Naive thymus-derived CD4-positive, alpha-beta T cell (primary cell): ENCODE measurements around the gene MMP3. TPM values are rescaled to one million over a fixed set of nuclear protein-coding genes. Genes with fewer than 3 reads are reported as not detected.

Experiments
- ATAC-seq: fragments of 150-1000 bp; cut with Tn5 transposase; 2 replicates; pipeline ENCODE4 v1.10.0; 2021; ENCODE audit warnings: mild to moderate bottlenecking, moderate library complexity
- CTCF ChIA-PET: fragments of 350-600 bp; sonication (Branson Sonifier 250); formaldehyde crosslinking; loops from one replicate; lab custom pipeline; 2021; ENCODE audit warnings: antibody characterized with exemption; lab: Charles Lee
- POLR2A ChIA-PET: fragments of 350-600 bp; sonication (Branson Sonifier 250); formaldehyde crosslinking; loops from one replicate; lab custom pipeline; 2021; ENCODE audit warnings: antibody characterized with exemption, inconsistent platforms; lab: Charles Lee
- DNase-seq, 9 donors: peaks; one replicate each; pipeline versions ENCODE4 v3.0.0 to v3.0.0-alpha.2; 2020 to 2022; ENCODE audit warnings: mixed read lengths in 1 of 9
- H3K27ac ChIP-seq: one replicate; pipeline ENCODE4 v1.7.0; 2013; ENCODE audit warnings: mild to moderate bottlenecking, low read depth, low read length, moderate library complexity
- H3K27me3 ChIP-seq, 2 donors: one replicate each; pipeline ENCODE4 v1.7.0; 2013; ENCODE audit warnings: low read length in 2 of 2, mild to moderate bottlenecking in 2 of 2, moderate library complexity in 2 of 2; ENCODE audit not compliant: control insufficient read depth in 2 of 2, insufficient read depth in 2 of 2
- H3K36me3 ChIP-seq, 3 experiments: 1 replicate in 2 of 3; 2 replicates in 1 of 3; pipeline ENCODE4 v1.7.0; 2013; ENCODE audit warnings: low read length in 3 of 3, mild to moderate bottlenecking in 3 of 3, moderate library complexity in 1 of 3; ENCODE audit not compliant: insufficient read depth in 3 of 3, control insufficient read depth in 2 of 3
- H3K4me1 ChIP-seq, 2 donors: one replicate each; pipeline ENCODE4 v1.7.0; 2013; ENCODE audit warnings: low read length in 2 of 2, mild to moderate bottlenecking in 2 of 2, moderate library complexity in 1 of 2; ENCODE audit not compliant: control insufficient read depth in 2 of 2, insufficient read depth in 2 of 2
- H3K4me3 ChIP-seq: 2 replicates; pipeline ENCODE4 v1.7.0; 2013; ENCODE audit warnings: mild to moderate bottlenecking, low read length
- H3K9me3 ChIP-seq, 3 experiments: 1 replicate in 2 of 3; 2 replicates in 1 of 3; pipeline ENCODE4 v1.7.0; 2013; ENCODE audit warnings: low read length in 3 of 3; ENCODE audit not compliant: control insufficient read depth in 2 of 3
- H3K27ac Mint-ChIP-seq, 9 donors: one replicate each; pipeline ENCODE4 v1.8.0; 2020 to 2022; ENCODE audit warnings: mixed read lengths in 9 of 9, mild to moderate bottlenecking in 8 of 9, moderate library complexity in 5 of 9, inconsistent platforms in 2 of 9
- H3K27me3 Mint-ChIP-seq, 5 donors: one replicate each; pipeline ENCODE4 v1.8.0; 2021 to 2022; ENCODE audit warnings: mixed read lengths in 5 of 5, mild to moderate bottlenecking in 1 of 5
- H3K36me3 Mint-ChIP-seq, 5 donors: one replicate each; pipeline ENCODE4 v1.8.0; 2020 to 2022; ENCODE audit warnings: mixed read lengths in 5 of 5, mild to moderate bottlenecking in 3 of 5, inconsistent platforms in 1 of 5
- H3K4me1 Mint-ChIP-seq, 7 donors: one replicate each; pipeline ENCODE4 v1.8.0; 2020 to 2022; ENCODE audit warnings: mixed read lengths in 7 of 7, mild to moderate bottlenecking in 3 of 7, inconsistent platforms in 1 of 7
- H3K4me3 Mint-ChIP-seq, 10 donors: one replicate each; pipeline ENCODE4 v1.8.0; 2020 to 2022; ENCODE audit warnings: mild to moderate bottlenecking in 10 of 10, mixed read lengths in 10 of 10, moderate library complexity in 6 of 10, inconsistent platforms in 2 of 10
- H3K9me3 Mint-ChIP-seq, 11 donors: one replicate each; pipeline ENCODE4 v1.8.0; 2020 to 2022; ENCODE audit warnings: mixed read lengths in 11 of 11, mild to moderate bottlenecking in 4 of 11, inconsistent platforms in 1 of 11, moderate library complexity in 1 of 11
- intact Hi-C, 2 donors: fragments of 100-400 bp; cut with micrococcal nuclease; formaldehyde crosslinking; loops; one replicate each; pipeline ENCODE4 v1.15.1; 2023
- polyA plus RNA-seq, 2 donors: library from polyadenylated mRNA; unstranded; fragments of 300-500 nt; fragmentation: Illumina TruSeq; gene quantifications; one replicate each; pipeline ENCODE4 v1.2.3, GENCODE V29; 2021
- total RNA-seq, 6 experiments: library from RNA in 5 of 6; stranded (reverse) in 5 of 6; gene quantifications; 1 replicate in 5 of 6; 2 replicates in 1 of 6; pipeline ENCODE4 v1.2.3 and lab custom pipeline; 2021 to 2026

MMP3 gene
- total and polyA plus RNA-seq, 7 experiments from 2014 or later, result not detected

DNA sequence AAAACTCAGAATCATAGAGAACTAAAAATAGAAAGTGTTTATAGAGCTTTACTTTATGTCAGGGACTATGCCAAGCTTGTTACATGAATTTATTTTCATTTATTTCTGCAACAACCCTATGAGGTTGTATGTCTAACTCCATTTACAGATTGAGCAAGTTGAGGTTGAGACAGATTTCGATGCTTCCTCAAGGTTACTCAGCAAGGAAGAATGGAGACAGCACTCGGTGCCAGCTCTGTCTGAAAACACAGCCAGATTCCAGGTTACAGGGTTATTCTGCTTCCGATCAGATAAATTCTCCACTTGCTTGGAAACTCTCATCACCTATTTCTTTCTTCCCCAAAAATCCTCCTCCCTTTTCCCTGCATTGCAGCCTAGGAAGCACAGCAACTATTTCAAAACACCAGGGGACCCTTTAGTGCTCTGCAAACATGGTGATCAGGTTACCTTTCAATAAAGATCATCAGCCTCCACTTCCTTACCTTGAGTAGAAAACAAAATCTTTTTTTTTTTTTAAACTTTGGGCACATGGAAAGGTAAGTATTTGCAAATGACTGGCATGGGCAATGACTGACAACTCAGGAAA, 7.0 kb downstream of the MMP3 start:
- no peak for ATAC-seq
- Mint-ChIP-seq H3K36me3 (no peaks in the 10 kb centered on the region), H3K27me3 (peaks cover 16 to 29% (median 19%) of the 10 kb centered on the region in 5 donors), H3K27ac (no peak overlapping the region), H3K4me3 (no peak overlapping the region), H3K9me3 (peaks cover 0 to 5% (median 0%) of the 10 kb centered on the region in 11 donors), H3K4me1 (no peaks in the 10 kb centered on the region)
- H3K9me3 ChIP-seq, result no peaks in the 10 kb centered on the region
- H3K36me3 ChIP-seq, result no peaks in the 10 kb centered on the region
- ChIA-PET POLR2A (no interaction called here), CTCF (no interaction called here)
- H3K4me1 ChIP-seq, result no peaks in the 10 kb centered on the region
- H3K27ac ChIP-seq, result no peak overlapping the region
- H3K27me3 ChIP-seq, result no peaks in the 10 kb centered on the region
- intact Hi-C loops, result no loop called here
- no peak for DNase-seq
- no peak overlapping the region for H3K4me3 ChIP-seq

- intact Hi-C loops, result no loop called here
- Histone ChIP-seq H3K27me3 (no peaks in the 10 kb centered on the region), H3K27ac (no peak overlapping the region), H3K9me3 (no peaks in the 10 kb centered on the region), H3K4me3 (no peak overlapping the region), H3K36me3 (no peaks in the 10 kb centered on the region), H3K4me1 (no peaks in the 10 kb centered on the region)
- ATAC-seq (no peak), DNase-seq (no peak)
- no peaks in the 10 kb centered on the region for H3K36me3 Mint-ChIP-seq
- ChIA-PET CTCF (no interaction called here), POLR2A (no interaction called here)
- H3K27ac Mint-ChIP-seq, result no peak overlapping the region
- H3K4me1 Mint-ChIP-seq, result peaks cover 0 to 2% (median 0%) of the 10 kb centered on the region in 7 donors
- H3K9me3 Mint-ChIP-seq, result peaks cover 0 to 5% (median 0%) of the 10 kb centered on the region in 11 donors
- H3K4me3 Mint-ChIP-seq, result no peak overlapping the region
- H3K27me3 Mint-ChIP-seq, result peaks cover 34 to 45% (median 38%) of the 10 kb centered on the region in 5 donors
Observed at GRCh38 chr11:102833731-102834130, 9.7 kb downstream of the MMP3 start.

DNA sequence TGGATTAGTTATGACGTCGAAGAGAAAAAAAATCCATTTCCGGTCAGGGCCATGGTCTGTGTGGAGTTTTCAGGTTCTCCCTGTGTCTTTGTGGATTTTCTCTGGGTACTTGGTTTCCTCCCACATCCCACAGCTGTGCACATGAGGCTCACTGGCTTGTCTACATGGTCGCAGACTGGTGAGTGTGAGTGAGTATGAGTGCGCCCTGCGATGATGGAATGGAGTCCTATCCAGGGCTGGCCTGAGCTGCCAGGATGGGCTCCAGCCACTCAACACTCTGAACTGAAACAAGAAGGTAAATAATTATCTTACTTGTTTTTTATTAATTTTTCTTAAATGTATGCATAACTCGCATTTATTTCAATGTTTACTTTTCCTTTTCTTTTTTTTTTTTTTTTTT, 10.8 kb downstream of the MMP3 start:
- Mint-ChIP-seq H3K4me3 (no peak overlapping the region), H3K36me3 (no peaks in the 10 kb centered on the region), H3K4me1 (peaks cover 0 to 2% (median 0%) of the 10 kb centered on the region in 7 donors), H3K9me3 (peaks cover 0 to 4% (median 0%) of the 10 kb centered on the region in 11 donors), H3K27me3 (peaks cover 34 to 40% (median 37%) of the 10 kb centered on the region in 5 donors), H3K27ac (no peak overlapping the region)
- ChIA-PET POLR2A (no interaction called here), CTCF (no interaction called here)
- no peaks in the 10 kb centered on the region for H3K9me3 ChIP-seq
- H3K27ac ChIP-seq, result no peak overlapping the region
- intact Hi-C loops, result no loop called here
- no peak for ATAC-seq
- H3K27me3 ChIP-seq, result no peaks in the 10 kb centered on the region
- no peak overlapping the region for H3K4me3 ChIP-seq
- H3K4me1 ChIP-seq, result no peaks in the 10 kb centered on the region
- DNase-seq, result no peak
- no peaks in the 10 kb centered on the region for H3K36me3 ChIP-seq

DNA sequence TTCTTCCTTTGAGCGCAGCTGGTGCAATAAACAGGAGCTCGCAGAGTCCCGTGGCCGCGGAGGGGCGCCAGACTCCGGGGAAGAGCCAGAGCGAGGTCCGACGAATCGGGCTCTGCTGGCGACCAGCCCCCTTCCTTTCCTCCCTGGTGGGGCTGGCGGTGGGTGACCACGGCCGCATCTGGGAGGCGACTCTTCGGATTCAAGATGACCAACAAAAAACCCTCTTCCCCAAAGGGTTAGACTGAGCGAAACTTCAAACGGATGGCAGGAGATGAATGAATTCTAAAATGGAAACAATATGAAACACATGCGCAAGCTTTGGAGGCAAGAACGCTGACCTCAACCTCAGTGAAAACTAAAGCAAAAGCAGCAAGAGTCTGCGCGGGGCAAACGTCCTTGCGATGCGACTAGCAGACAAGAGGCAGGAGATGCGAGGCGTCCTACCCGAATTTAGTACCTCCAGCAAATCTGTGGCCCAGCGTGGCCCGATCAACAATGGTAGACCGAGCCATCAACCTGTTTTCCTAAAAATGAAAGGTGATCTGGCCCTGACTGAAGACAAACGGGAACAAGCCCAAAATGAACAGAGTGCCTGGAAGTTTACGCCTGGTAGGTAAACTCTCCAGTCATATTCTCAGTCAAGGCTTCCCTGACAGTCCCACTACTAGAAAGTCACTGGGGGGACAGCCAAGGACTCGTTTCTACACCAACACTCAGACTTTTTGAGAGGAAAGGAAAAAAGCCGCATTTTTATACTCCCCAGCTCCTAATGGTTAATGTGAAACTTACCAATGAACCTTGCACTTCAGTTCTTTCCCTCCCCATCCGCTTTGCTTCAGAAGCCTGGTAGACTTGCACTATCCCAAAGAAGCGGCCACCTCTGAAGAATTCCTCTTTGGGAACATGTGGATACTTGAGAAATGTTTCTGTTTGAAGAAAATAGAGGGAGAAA, 11.6 kb downstream of the MMP3 start:
- no peak overlapping the region for H3K4me3 Mint-ChIP-seq
- Histone ChIP-seq H3K9me3 (no peaks in the 10 kb centered on the region), H3K36me3 (no peaks in the 10 kb centered on the region), H3K27ac (no peak overlapping the region), H3K4me3 (no peak overlapping the region), H3K4me1 (no peaks in the 10 kb centered on the region), H3K27me3 (no peaks in the 10 kb centered on the region)
- CTCF ChIA-PET, result no interaction called here
- POLR2A ChIA-PET, result no interaction called here
- peaks cover 0 to 4% (median 0%) of the 10 kb centered on the region in 11 donors for H3K9me3 Mint-ChIP-seq
- no peak overlapping the region for H3K27ac Mint-ChIP-seq
- ATAC-seq (no peak), DNase-seq (peak in 1 of 9 donors; percentile 28)
- peaks cover 34 to 44% (median 43%) of the 10 kb centered on the region in 5 donors for H3K27me3 Mint-ChIP-seq
- intact Hi-C loops, result no loop called here
- no peaks in the 10 kb centered on the region for H3K36me3 Mint-ChIP-seq
- H3K4me1 Mint-ChIP-seq, result peaks cover 0 to 2% (median 0%) of the 10 kb centered on the region in 7 donors

DNA sequence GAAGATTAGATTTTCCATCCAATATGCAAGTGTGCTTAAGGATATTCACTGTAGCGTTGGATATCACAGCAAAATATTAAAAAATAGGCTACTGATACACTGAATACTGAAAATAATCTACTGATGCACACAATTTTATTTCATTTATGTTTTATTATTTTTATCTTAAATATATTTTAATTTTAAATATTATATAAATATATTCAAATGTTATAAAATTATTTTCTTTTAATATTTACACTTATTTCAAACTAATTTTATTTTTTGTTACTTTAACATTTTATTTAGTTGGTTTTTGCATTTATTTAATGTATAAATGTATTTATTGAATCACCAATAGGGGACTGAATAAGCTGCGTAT, 12.3 kb downstream of the MMP3 start:
- H3K9me3 Mint-ChIP-seq, result peaks cover 0 to 8% (median 0%) of the 10 kb centered on the region in 11 donors
- ChIA-PET POLR2A (no interaction called here), CTCF (no interaction called here)
- no peaks in the 10 kb centered on the region for H3K27me3 ChIP-seq
- H3K27me3 Mint-ChIP-seq, result peaks cover 38 to 51% (median 43%) of the 10 kb centered on the region in 5 donors
- H3K4me1 ChIP-seq, result no peaks in the 10 kb centered on the region
- no peaks in the 10 kb centered on the region for H3K9me3 ChIP-seq
- no peaks in the 10 kb centered on the region for H3K36me3 ChIP-seq
- intact Hi-C loops, result no loop called here
- no peak overlapping the region for H3K4me3 ChIP-seq
- H3K36me3 Mint-ChIP-seq, result no peaks in the 10 kb centered on the region
- ATAC-seq, result no peak
- H3K27ac Mint-ChIP-seq, result no peak overlapping the region
- DNase-seq, result no peak
- no peak overlapping the region for H3K27ac ChIP-seq
- no peak overlapping the region for H3K4me3 Mint-ChIP-seq
- H3K4me1 Mint-ChIP-seq, result peaks cover 0 to 2% (median 0%) of the 10 kb centered on the region in 7 donors

DNA sequence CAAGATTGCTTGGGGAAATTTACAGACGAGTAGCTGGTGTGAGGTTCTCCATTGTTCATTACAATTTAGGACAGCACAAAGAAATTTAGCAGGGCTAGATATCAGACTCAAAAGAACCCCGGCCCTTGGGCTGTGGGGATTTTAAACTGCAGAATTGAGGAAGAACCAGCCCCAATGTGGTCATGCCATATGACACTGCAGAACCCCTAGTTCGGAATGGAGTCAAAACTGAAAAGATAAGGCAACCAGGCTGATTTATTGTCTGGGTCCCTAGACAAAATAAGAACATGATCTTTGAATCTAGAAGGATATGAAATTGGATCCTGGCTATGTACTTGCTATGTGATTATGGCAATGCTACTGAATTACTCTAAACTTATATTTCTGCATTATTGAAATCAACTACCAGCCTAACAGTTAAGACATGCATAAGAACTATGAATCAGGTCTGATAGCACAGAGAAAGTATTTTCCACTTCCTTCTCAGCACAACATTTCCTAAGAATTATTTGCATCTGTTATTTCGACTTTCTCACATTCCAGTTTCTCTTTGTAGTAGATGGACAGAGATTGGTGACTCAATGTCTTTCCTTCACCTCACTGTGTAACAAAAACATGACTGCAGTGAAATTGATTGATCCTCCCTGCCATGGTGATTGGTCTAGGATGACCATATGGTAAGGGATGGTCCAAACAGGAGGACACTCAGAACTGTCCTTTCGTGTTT, 13.2 kb downstream of the MMP3 start:
- DNase-seq, result no peak
- no peaks in the 10 kb centered on the region for H3K9me3 ChIP-seq
- Mint-ChIP-seq H3K36me3 (no peaks in the 10 kb centered on the region), H3K27ac (no peak overlapping the region), H3K4me3 (no peak overlapping the region), H3K9me3 (peaks cover 0 to 8% (median under 1%) of the 10 kb centered on the region in 11 donors), H3K4me1 (peaks cover 0 to 2% (median 0%) of the 10 kb centered on the region in 7 donors), H3K27me3 (peaks cover 38 to 58% (median 43%) of the 10 kb centered on the region in 5 donors)
- no peaks in the 10 kb centered on the region for H3K36me3 ChIP-seq
- no peak overlapping the region for H3K4me3 ChIP-seq
- ATAC-seq, result no peak
- CTCF ChIA-PET, result no interaction called here
- H3K4me1 ChIP-seq, result no peaks in the 10 kb centered on the region
- POLR2A ChIA-PET, result no interaction called here
- H3K27me3 ChIP-seq, result no peaks in the 10 kb centered on the region
- no peak overlapping the region for H3K27ac ChIP-seq
- intact Hi-C loops, result no loop called here
